Parathyroid adenoma (tissue), 2 donors: ENCODE measurements around the gene OR4L1.

Source experiments
- H2AFZ ChIP-seq: fragments of 300-600 bp; sonication (generic); one replicate; pipeline ENCODE4 v1.7.0; 2017; ENCODE audit warnings: antibody characterized with exemption, mild to moderate bottlenecking
- H3K27ac ChIP-seq: fragments of 300-600 bp; sonication (generic); one replicate; pipeline ENCODE4 v1.7.0; 2017
- H3K27me3 ChIP-seq: fragments of 300-600 bp; sonication (generic); one replicate; pipeline ENCODE4 v1.7.0; 2017; ENCODE audit warnings: low read length; ENCODE audit not compliant: control insufficient read depth, insufficient read depth
- H3K36me3 ChIP-seq: fragments of 300-600 bp; sonication (generic); one replicate; pipeline ENCODE4 v1.7.0; 2017; ENCODE audit warnings: low read length; ENCODE audit not compliant: control insufficient read depth, insufficient read depth
- H3K4me1 ChIP-seq: fragments of 300-600 bp; sonication (generic); one replicate; pipeline ENCODE4 v1.7.0; 2017; ENCODE audit warnings: control low read depth
- H3K4me2 ChIP-seq: fragments of 300-600 bp; sonication (generic); one replicate; pipeline ENCODE4 v1.7.0; 2017; ENCODE audit warnings: low read length
- H3K4me3 ChIP-seq: fragments of 300-600 bp; sonication (generic); one replicate; pipeline ENCODE4 v1.7.0; 2017; ENCODE audit warnings: low read depth, low read length
- H3K79me2 ChIP-seq: fragments of 300-600 bp; sonication (generic); one replicate; pipeline ENCODE4 v1.7.0; 2017; ENCODE audit warnings: control low read depth
- H3K9ac ChIP-seq: fragments of 300-600 bp; sonication (generic); one replicate; pipeline ENCODE4 v1.7.0; 2017; ENCODE audit warnings: mild to moderate bottlenecking
- H3K9me3 ChIP-seq: fragments of 300-600 bp; sonication (generic); one replicate; pipeline ENCODE4 v1.7.0; 2017; ENCODE audit warnings: low read length; ENCODE audit not compliant: control insufficient read depth
- TF ChIP-seq, protein P1 (sequence below): fragments of 300-600 bp; sonication (generic); IDR thresholded peaks from one replicate; pipeline ENCODE4 v1.7.0; 2017; ENCODE audit warnings: antibody characterized with exemption, mild to moderate bottlenecking
- donor health status: primary hyperparathyroidism.

Gene OR4L1

DNA sequence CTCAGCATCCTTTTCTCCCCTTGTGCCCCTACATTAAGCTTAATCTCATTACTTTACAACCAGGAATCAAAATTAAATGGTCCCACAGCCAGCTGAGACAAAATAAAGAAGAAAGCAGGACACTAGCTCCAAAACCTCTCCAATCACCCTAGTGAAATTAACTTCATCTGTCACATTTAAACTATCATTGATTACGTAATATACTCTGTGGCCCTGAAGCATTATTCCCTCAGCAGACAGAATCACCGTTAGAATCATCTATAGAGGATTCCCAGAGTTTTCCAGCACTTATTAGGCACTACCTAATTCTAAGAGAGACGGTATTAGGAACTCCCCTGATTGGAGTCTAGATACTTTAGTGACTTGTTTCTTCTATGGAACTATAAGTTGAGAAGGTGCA, 50.6 kb downstream of the OR4L1 start, which contains the start of gene OR4K17:
Gene OR4K17 (plus strand): TSS at position 302 of the 400 bp plus-strand sequence. CDS start 6,761 bp downstream, outside the sequence.
- no peak within 1 kb of the TSS for H3K27ac ChIP-seq
- H3K4me3 ChIP-seq = no peak within 1 kb of the TSS
- H3K4me1 ChIP-seq = no peaks in the 10 kb centered on the region
- no peak within 1 kb of the TSS for H3K4me2 ChIP-seq
- no peak within 1 kb of the TSS for H3K9ac ChIP-seq
- no peaks in the 10 kb centered on the region for H3K27me3 ChIP-seq
- TF ChIP-seq, protein P1, sequence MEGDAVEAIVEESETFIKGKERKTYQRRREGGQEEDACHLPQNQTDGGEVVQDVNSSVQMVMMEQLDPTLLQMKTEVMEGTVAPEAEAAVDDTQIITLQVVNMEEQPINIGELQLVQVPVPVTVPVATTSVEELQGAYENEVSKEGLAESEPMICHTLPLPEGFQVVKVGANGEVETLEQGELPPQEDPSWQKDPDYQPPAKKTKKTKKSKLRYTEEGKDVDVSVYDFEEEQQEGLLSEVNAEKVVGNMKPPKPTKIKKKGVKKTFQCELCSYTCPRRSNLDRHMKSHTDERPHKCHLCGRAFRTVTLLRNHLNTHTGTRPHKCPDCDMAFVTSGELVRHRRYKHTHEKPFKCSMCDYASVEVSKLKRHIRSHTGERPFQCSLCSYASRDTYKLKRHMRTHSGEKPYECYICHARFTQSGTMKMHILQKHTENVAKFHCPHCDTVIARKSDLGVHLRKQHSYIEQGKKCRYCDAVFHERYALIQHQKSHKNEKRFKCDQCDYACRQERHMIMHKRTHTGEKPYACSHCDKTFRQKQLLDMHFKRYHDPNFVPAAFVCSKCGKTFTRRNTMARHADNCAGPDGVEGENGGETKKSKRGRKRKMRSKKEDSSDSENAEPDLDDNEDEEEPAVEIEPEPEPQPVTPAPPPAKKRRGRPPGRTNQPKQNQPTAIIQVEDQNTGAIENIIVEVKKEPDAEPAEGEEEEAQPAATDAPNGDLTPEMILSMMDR = no peak
- no peaks in the 10 kb centered on the region for H3K36me3 ChIP-seq
- H3K79me2 ChIP-seq = no peaks in the 10 kb centered on the region
- H3K9me3 ChIP-seq = no peaks in the 10 kb centered on the region
- no peak within 1 kb of the TSS for H2AFZ ChIP-seq
